ENCODE results near the gene LARGE1.

The LARGE1 gene

DNA sequence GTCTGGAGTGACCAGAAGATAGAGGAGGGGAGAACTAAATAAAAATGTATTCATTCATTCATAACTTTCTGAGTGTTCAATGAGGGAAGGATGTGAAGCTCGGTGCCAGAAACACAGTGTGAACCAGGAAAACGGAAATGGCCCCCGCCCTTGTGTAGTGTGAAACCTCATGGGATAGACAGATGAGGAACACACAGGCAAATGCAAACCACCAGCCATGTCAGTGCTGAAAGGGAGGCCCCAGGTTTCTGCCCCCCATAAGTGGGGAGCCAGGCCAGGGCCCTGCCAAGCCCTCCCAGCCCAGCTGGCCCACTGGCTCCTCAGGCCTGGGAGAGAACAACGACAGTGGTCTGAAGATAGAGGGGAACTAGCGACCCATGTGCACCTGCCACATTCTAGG lies 30.5 kb downstream of the LARGE1 start:
- WGBS (ENCODE audit: extremely low coverage, insufficient coverage, low lambda C conversion rate): no CpG with 5 or more reads among the region's 5 CpGs
- Histone ChIP-seq H3K23ac (ENCODE audit: low read length) (no peak overlapping the region), H3K4me3 (ENCODE audit: low read length) (no peak overlapping the region), H3K9ac (ENCODE audit: low read length) (no peak overlapping the region), H3K27ac (ENCODE audit: low read depth, low read length) (no peak overlapping the region), H3K79me2 (ENCODE audit: control insufficient read depth, insufficient read depth, low read length) (peaks cover 65% of the 10 kb centered on the region), H4K8ac (ENCODE audit: low read depth, low read length) (no peak overlapping the region), H2AK5ac (ENCODE audit: low read length) (no peak overlapping the region), H3K4me2 (ENCODE audit: low read length) (no peak overlapping the region), H3K4ac (ENCODE audit: low read depth, low read length) (no peak overlapping the region), H2BK5ac (ENCODE audit: low read length) (no peak overlapping the region), H2BK15ac (replicated peaks; ENCODE audit: low read depth) (no peak overlapping the region), H3K56ac (ENCODE audit: low read length) (no peak overlapping the region), H3K79me1 (ENCODE audit: low read length) (peaks cover 7% of the 10 kb centered on the region), H3K27me3 (ENCODE audit: insufficient read depth, low read length, poor library complexity) (no peaks in the 10 kb centered on the region), H2BK120ac (ENCODE audit: low read depth, low read length) (no peak overlapping the region), H4K5ac (ENCODE audit: low read length) (no peak overlapping the region), H3K4me1 (ENCODE audit: control insufficient read depth, low read depth, low read length) (no peaks in the 10 kb centered on the region), H3K18ac (ENCODE audit: low read length) (no peak overlapping the region), H3K36me3 (ENCODE audit: control insufficient read depth, insufficient read depth, low read length) (no peaks in the 10 kb centered on the region)
- no peak for DNase-seq

DNA sequence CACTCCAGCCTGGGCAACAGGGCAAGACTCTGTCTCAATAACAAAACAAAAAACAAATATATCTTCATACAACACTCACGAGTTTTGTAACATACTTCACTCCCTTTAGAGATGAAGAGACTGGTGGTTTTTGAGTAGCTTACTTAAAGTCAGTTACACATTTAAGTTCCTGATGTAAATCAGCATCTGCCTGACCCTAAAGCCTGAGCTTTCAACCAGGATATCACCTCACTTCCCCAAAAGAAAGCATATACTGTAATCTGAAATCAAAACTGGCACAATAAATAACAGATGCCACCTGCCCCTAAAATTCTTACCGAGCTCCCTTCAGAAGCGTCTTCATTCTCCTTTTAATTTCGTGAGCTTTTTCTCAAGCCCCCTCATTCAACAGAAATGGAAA lies 31.5 kb downstream of the LARGE1 start:
- H3K9ac ChIP-seq (ENCODE audit: low read length): no peak overlapping the region
- WGBS (ENCODE audit: extremely low coverage, insufficient coverage, low lambda C conversion rate): no CpG with 5 or more reads among the region's 4 CpGs
- H2BK5ac ChIP-seq (ENCODE audit: low read length): no peak overlapping the region
- H4K5ac ChIP-seq (ENCODE audit: low read length): no peak overlapping the region
- no peak overlapping the region for H3K4ac ChIP-seq (ENCODE audit: low read depth, low read length)
- no peak overlapping the region for H3K27ac ChIP-seq (ENCODE audit: low read depth, low read length)
- peaks cover 11% of the 10 kb centered on the region for H3K79me1 ChIP-seq (ENCODE audit: low read length)
- H2BK120ac ChIP-seq (ENCODE audit: low read depth, low read length): no peak overlapping the region
- no peaks in the 10 kb centered on the region for H3K27me3 ChIP-seq (ENCODE audit: insufficient read depth, low read length, poor library complexity)
- H3K23ac ChIP-seq (ENCODE audit: low read length): no peak overlapping the region
- H3K4me2 ChIP-seq (ENCODE audit: low read length): no peak overlapping the region
- no peak overlapping the region for H3K56ac ChIP-seq (ENCODE audit: low read length)
- H2AK5ac ChIP-seq (ENCODE audit: low read length): no peak overlapping the region
- H3K79me2 ChIP-seq (ENCODE audit: control insufficient read depth, insufficient read depth, low read length): peaks cover 65% of the 10 kb centered on the region
- no peaks in the 10 kb centered on the region for H3K36me3 ChIP-seq (ENCODE audit: control insufficient read depth, insufficient read depth, low read length)
- H3K4me1 ChIP-seq (ENCODE audit: control insufficient read depth, low read depth, low read length): no peaks in the 10 kb centered on the region
- H3K4me3 ChIP-seq (ENCODE audit: low read length): no peak overlapping the region
- H3K18ac ChIP-seq (ENCODE audit: low read length): no peak overlapping the region
- no peak overlapping the region for H4K8ac ChIP-seq (ENCODE audit: low read depth, low read length)
- no peak overlapping the region for H2BK15ac ChIP-seq (replicated peaks; ENCODE audit: low read depth)
- DNase-seq: no peak

DNA sequence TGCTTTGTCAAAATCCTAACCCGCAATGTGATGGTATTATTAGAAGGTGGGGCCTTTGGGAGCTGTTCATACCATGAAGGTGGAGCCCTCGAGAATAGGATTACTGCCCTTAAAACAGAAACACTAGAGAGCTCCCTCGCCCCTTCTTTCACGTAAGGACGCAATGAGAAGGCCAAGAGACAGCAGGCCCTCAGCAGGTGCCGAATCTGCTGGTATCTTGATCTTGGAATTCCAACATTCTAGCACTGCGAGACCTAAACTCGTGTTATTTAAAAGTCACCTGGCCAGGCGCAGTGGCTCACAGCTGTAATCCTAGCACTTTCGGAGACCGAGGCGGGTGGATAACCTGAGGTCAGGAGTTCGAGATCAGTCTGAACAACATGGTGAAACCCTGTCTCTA lies 33.1 kb downstream of the LARGE1 start:
- no peak overlapping the region for H3K9ac ChIP-seq (ENCODE audit: low read length)
- no peak overlapping the region for H3K56ac ChIP-seq (ENCODE audit: low read length)
- H3K23ac ChIP-seq (ENCODE audit: low read length): no peak overlapping the region
- no peak overlapping the region for H3K4me2 ChIP-seq (ENCODE audit: low read length)
- no peak overlapping the region for H2BK120ac ChIP-seq (ENCODE audit: low read depth, low read length)
- H3K4me1 ChIP-seq (ENCODE audit: control insufficient read depth, low read depth, low read length): peaks cover 2% of the 10 kb centered on the region
- no CpG with 5 or more reads among the region's 13 CpGs for WGBS (ENCODE audit: extremely low coverage, insufficient coverage, low lambda C conversion rate)
- no peak overlapping the region for H3K4ac ChIP-seq (ENCODE audit: low read depth, low read length)
- peaks cover 67% of the 10 kb centered on the region for H3K79me2 ChIP-seq (ENCODE audit: control insufficient read depth, insufficient read depth, low read length)
- H3K79me1 ChIP-seq (ENCODE audit: low read length): peaks cover 12% of the 10 kb centered on the region
- H3K27me3 ChIP-seq (ENCODE audit: insufficient read depth, low read length, poor library complexity): no peaks in the 10 kb centered on the region
- no peak overlapping the region for H4K5ac ChIP-seq (ENCODE audit: low read length)
- no peak overlapping the region for H3K27ac ChIP-seq (ENCODE audit: low read depth, low read length)
- H2AK5ac ChIP-seq (ENCODE audit: low read length): no peak overlapping the region
- no peaks in the 10 kb centered on the region for H3K36me3 ChIP-seq (ENCODE audit: control insufficient read depth, insufficient read depth, low read length)
- H2BK15ac ChIP-seq (replicated peaks; ENCODE audit: low read depth): no peak overlapping the region
- H4K8ac ChIP-seq (ENCODE audit: low read depth, low read length): no peak overlapping the region
- H2BK5ac ChIP-seq (ENCODE audit: low read length): no peak overlapping the region
- no peak overlapping the region for H3K18ac ChIP-seq (ENCODE audit: low read length)
- peak; percentile 35 for DNase-seq
- H3K4me3 ChIP-seq (ENCODE audit: low read length): no peak overlapping the region

DNA sequence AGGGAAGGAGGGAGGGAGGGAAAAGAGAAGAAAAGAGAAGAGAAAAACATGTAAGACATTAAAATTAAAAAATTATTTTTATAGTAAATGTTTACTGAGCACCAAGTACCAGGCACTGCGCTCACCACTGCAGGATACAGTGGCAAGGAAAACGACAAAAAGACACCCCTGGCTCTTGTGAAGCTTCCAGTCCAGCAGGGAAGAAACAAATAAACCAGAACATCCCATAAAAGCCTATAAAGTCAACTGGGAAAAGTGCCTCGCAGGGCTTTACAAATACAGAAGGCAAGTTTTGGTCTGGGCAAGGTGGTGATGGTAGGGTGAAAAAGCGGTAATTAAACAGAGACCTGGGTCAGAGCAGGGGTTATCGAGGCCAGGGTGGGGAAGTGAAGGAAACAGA lies 33.6 kb downstream of the LARGE1 start:
- H3K79me1 ChIP-seq (ENCODE audit: low read length): peaks cover 9% of the 10 kb centered on the region
- H3K79me2 ChIP-seq (ENCODE audit: control insufficient read depth, insufficient read depth, low read length): peaks cover 63% of the 10 kb centered on the region
- no peak for DNase-seq
- no CpG with 5 or more reads among the region's 5 CpGs for WGBS (ENCODE audit: extremely low coverage, insufficient coverage, low lambda C conversion rate)
- no peak overlapping the region for H4K5ac ChIP-seq (ENCODE audit: low read length)
- H3K56ac ChIP-seq (ENCODE audit: low read length): no peak overlapping the region
- no peak overlapping the region for H2BK5ac ChIP-seq (ENCODE audit: low read length)
- H3K36me3 ChIP-seq (ENCODE audit: control insufficient read depth, insufficient read depth, low read length): no peaks in the 10 kb centered on the region
- peaks cover 2% of the 10 kb centered on the region for H3K4me1 ChIP-seq (ENCODE audit: control insufficient read depth, low read depth, low read length)
- H3K4ac ChIP-seq (ENCODE audit: low read depth, low read length): no peak overlapping the region
- no peak overlapping the region for H2BK120ac ChIP-seq (ENCODE audit: low read depth, low read length)
- H2BK15ac ChIP-seq (replicated peaks; ENCODE audit: low read depth): no peak overlapping the region
- no peak overlapping the region for H3K9ac ChIP-seq (ENCODE audit: low read length)
- H3K4me3 ChIP-seq (ENCODE audit: low read length): no peak overlapping the region
- H3K27me3 ChIP-seq (ENCODE audit: insufficient read depth, low read length, poor library complexity): no peaks in the 10 kb centered on the region
- H3K23ac ChIP-seq (ENCODE audit: low read length): no peak overlapping the region
- no peak overlapping the region for H3K18ac ChIP-seq (ENCODE audit: low read length)
- no peak overlapping the region for H2AK5ac ChIP-seq (ENCODE audit: low read length)
- no peak overlapping the region for H3K27ac ChIP-seq (ENCODE audit: low read depth, low read length)
- no peak overlapping the region for H3K4me2 ChIP-seq (ENCODE audit: low read length)
- no peak overlapping the region for H4K8ac ChIP-seq (ENCODE audit: low read depth, low read length)

DNA sequence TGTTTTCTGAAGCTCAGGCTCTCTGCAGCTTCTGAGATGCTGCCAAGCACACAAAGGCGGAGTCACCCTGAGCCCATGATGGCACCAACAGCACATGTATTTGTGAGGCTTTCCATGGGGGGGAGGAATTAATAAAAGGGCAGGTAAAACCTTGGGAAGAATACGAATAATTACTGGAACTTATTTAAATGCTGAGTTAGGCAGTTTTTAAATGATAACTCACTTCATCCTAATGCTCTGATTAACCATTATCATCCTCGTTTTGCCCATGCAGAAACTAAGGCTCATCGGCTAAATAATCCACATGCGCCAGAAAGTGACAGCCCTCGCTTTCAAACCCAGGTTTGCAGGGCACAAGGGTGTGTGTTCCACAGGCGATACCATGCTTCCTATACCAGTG lies 35.4 kb downstream of the LARGE1 start:
- no peak overlapping the region for H3K27ac ChIP-seq (ENCODE audit: low read depth, low read length)
- H3K9ac ChIP-seq (ENCODE audit: low read length): no peak overlapping the region

DNA sequence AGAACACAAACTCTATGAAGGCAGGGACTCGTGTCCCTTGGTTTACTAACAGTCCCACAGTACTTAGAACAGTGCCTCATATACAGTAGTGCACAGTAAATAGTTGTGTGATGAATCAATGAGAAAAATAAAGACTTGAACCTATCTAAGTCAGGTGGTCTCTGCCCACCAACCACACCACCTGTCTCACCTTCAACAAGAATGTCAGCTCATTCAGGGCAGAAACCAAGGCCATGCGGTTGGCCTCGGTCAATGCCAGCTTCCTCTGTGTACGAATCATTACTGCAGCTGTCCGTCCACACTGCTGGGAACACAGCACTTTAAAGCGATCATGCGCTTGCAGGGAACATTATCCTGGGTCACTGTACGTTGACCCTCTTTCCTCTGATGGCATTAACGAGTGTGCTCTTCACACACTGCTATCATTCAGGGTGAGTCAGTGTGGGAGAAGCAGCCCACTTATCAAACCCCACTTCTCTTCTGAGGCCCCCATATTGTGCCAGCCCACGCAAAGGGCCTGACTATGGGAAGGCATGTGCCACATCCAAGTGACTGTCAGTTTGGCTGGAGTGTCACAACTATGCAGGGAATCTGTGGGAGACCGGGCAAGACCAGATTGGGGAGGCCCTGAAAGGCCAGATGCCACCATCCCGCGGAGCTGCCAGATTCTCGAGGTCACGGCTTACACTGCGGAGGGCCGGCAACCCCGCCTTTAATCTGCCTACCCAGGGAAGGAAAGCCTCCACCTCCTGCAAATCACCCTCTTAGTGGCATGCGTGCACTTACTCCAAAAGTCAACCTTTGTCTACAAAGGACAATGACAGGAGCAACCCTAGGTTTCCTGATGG lies 36.1 kb downstream of the LARGE1 start:
- Histone ChIP-seq H2BK120ac (ENCODE audit: low read depth, low read length) (no peak overlapping the region), H4K8ac (ENCODE audit: low read depth, low read length) (no peak overlapping the region), H3K27ac (ENCODE audit: low read depth, low read length) (no peak overlapping the region), H3K27me3 (ENCODE audit: insufficient read depth, low read length, poor library complexity) (no peaks in the 10 kb centered on the region), H3K79me1 (ENCODE audit: low read length) (peaks cover 18% of the 10 kb centered on the region), H3K79me2 (ENCODE audit: control insufficient read depth, insufficient read depth, low read length) (peaks cover 65% of the 10 kb centered on the region), H2BK15ac (replicated peaks; ENCODE audit: low read depth) (no peak overlapping the region), H4K5ac (ENCODE audit: low read length) (no peak overlapping the region), H3K18ac (ENCODE audit: low read length) (no peak overlapping the region), H3K23ac (ENCODE audit: low read length) (no peak overlapping the region), H3K56ac (ENCODE audit: low read length) (no peak overlapping the region), H3K4me3 (ENCODE audit: low read length) (no peak overlapping the region), H3K36me3 (ENCODE audit: control insufficient read depth, insufficient read depth, low read length) (no peaks in the 10 kb centered on the region), H3K9ac (ENCODE audit: low read length) (no peak overlapping the region), H3K4me2 (ENCODE audit: low read length) (no peak overlapping the region), H3K4ac (ENCODE audit: low read depth, low read length) (no peak overlapping the region), H2AK5ac (ENCODE audit: low read length) (no peak overlapping the region), H2BK5ac (ENCODE audit: low read length) (no peak overlapping the region), H3K4me1 (ENCODE audit: control insufficient read depth, low read depth, low read length) (peaks cover 2% of the 10 kb centered on the region)
- no CpG with 5 or more reads among the region's 19 CpGs for WGBS (ENCODE audit: extremely low coverage, insufficient coverage, low lambda C conversion rate)
- no peak for DNase-seq

More for the DNA sequence above, 35.4 kb downstream of the LARGE1 start:
- no peak overlapping the region for H3K4me3 ChIP-seq (ENCODE audit: low read length)
- peaks cover 64% of the 10 kb centered on the region for H3K79me2 ChIP-seq (ENCODE audit: control insufficient read depth, insufficient read depth, low read length)
- H2BK5ac ChIP-seq (ENCODE audit: low read length): no peak overlapping the region
- H2BK120ac ChIP-seq (ENCODE audit: low read depth, low read length): no peak overlapping the region
- DNase-seq: no peak
- no CpG with 5 or more reads among the region's 7 CpGs for WGBS (ENCODE audit: extremely low coverage, insufficient coverage, low lambda C conversion rate)
- peaks cover 2% of the 10 kb centered on the region for H3K4me1 ChIP-seq (ENCODE audit: control insufficient read depth, low read depth, low read length)
- no peak overlapping the region for H2AK5ac ChIP-seq (ENCODE audit: low read length)
- H3K4me2 ChIP-seq (ENCODE audit: low read length): no peak overlapping the region
- no peaks in the 10 kb centered on the region for H3K36me3 ChIP-seq (ENCODE audit: control insufficient read depth, insufficient read depth, low read length)
- H3K56ac ChIP-seq (ENCODE audit: low read length): no peak overlapping the region
- no peak overlapping the region for H3K23ac ChIP-seq (ENCODE audit: low read length)
- peaks cover 14% of the 10 kb centered on the region for H3K79me1 ChIP-seq (ENCODE audit: low read length)
- H3K18ac ChIP-seq (ENCODE audit: low read length): no peak overlapping the region
- H4K5ac ChIP-seq (ENCODE audit: low read length): no peak overlapping the region
- no peaks in the 10 kb centered on the region for H3K27me3 ChIP-seq (ENCODE audit: insufficient read depth, low read length, poor library complexity)
- no peak overlapping the region for H2BK15ac ChIP-seq (replicated peaks; ENCODE audit: low read depth)
- H4K8ac ChIP-seq (ENCODE audit: low read depth, low read length): no peak overlapping the region
- no peak overlapping the region for H3K4ac ChIP-seq (ENCODE audit: low read depth, low read length)
